SKM-1 (cell line): ENCODE measurements around the gene TPRG1L.

Source experiments
- DNase-seq: peaks from one replicate; lab custom pipeline; 2025; ENCODE audit not compliant: unreplicated experiment; lab: John Stamatoyannopoulos, UW

The TPRG1L gene

GRCh38 chr1:3627515-3628253 lies 2.9 kb downstream of the TPRG1L start:
- DNase-seq = no peak

GRCh38 chr1:3628445-3628844 lies 3.6 kb downstream of the TPRG1L start:
- DNase-seq = no peak

GRCh38 chr1:3629561-3630160 lies 4.8 kb downstream of the TPRG1L start:
- DNase-seq = no peak

GRCh38 chr1:3630161-3630611 lies 5.4 kb downstream of the TPRG1L start:
- no peak for DNase-seq

GRCh38 chr1:3630914-3631313 lies 6.1 kb downstream of the TPRG1L start:
- no peak for DNase-seq

GRCh38 chr1:3631320-3632260 lies 6.8 kb downstream of the TPRG1L start:
- DNase-seq = no peak

GRCh38 chr1:3632298-3632697 lies 7.5 kb downstream of the TPRG1L start:
- DNase-seq = no peak

- DNase-seq = no peak
Observed at GRCh38 chr1:3632716-3633343, 8.0 kb downstream of the TPRG1L start.

- DNase-seq = no peak
Observed at GRCh38 chr1:3633344-3634058, 8.7 kb downstream of the TPRG1L start.

- DNase-seq = no peak
Observed at GRCh38 chr1:3634059-3634800, 9.4 kb downstream of the TPRG1L start.

- no peak for DNase-seq
Observed at GRCh38 chr1:3636080-3636479, 11.3 kb downstream of the TPRG1L start.

- no peak for DNase-seq
Observed at GRCh38 chr1:3636531-3636930, 11.7 kb downstream of the TPRG1L start.

GRCh38 chr1:3638027-3638426 lies 13.2 kb downstream of the TPRG1L start:
- no peak for DNase-seq

GRCh38 chr1:3638676-3639075 lies 13.9 kb downstream of the TPRG1L start:
- DNase-seq = no peak

GRCh38 chr1:3639397-3639911 lies 14.6 kb downstream of the TPRG1L start:
- no peak for DNase-seq

- DNase-seq = no peak
Observed at GRCh38 chr1:3640121-3640837, 15.5 kb downstream of the TPRG1L start.

- no peak for DNase-seq
Observed at GRCh38 chr1:3641046-3641760, 16.4 kb downstream of the TPRG1L start.

- no peak for DNase-seq
Observed at GRCh38 chr1:3641816-3642215, 17.0 kb downstream of the TPRG1L start.
